IPS-18c (cell line): Measurements from ENCODE around the gene TSSK6.

ENCODE experiments used
- H3K4me3 ChIP-seq: 2 replicates; pipeline ENCODE4 v1.7.0; 2013; ENCODE audit warnings: low read depth, mild to moderate bottlenecking, low read length, moderate library complexity; ENCODE audit not compliant: insufficient read depth
- H3K9me3 ChIP-seq: one replicate; pipeline ENCODE4 v1.6.1; 2013; ENCODE audit warnings: mild to moderate bottlenecking, low read length, moderate library complexity; ENCODE audit not compliant: control insufficient read depth, insufficient read depth

TSSK6 gene

GRCh38 chr19:19537075-19538048 is 22.0 kb upstream of the TSSK6 start:
- peaks cover 2% of the 10 kb centered on the region for H3K9me3 ChIP-seq
- H3K4me3 ChIP-seq: peak overlapping the region; percentile 56; the same call in 1 of the 2 replicates

GRCh38 chr19:19535311-19536191 is 20.2 kb upstream of the TSSK6 start:
- H3K4me3 ChIP-seq: no peak overlapping the region
- peaks cover 2% of the 10 kb centered on the region for H3K9me3 ChIP-seq

GRCh38 chr19:19534556-19535265 is 19.4 kb upstream of the TSSK6 start:
- H3K9me3 ChIP-seq: no peaks in the 10 kb centered on the region
- H3K4me3 ChIP-seq: no peak overlapping the region

GRCh38 chr19:19533841-19534240 is 18.5 kb upstream of the TSSK6 start:
- Histone ChIP-seq H3K4me3 (no peak overlapping the region), H3K9me3 (no peaks in the 10 kb centered on the region)

- H3K4me3 ChIP-seq: no peak overlapping the region
- H3K9me3 ChIP-seq: no peaks in the 10 kb centered on the region
These were observed 17.7 kb upstream of the TSSK6 start for GRCh38 chr19:19532806-19533701.

- H3K4me3 ChIP-seq: no peak overlapping the region
- H3K9me3 ChIP-seq: no peaks in the 10 kb centered on the region
These were observed 16.8 kb upstream of the TSSK6 start for GRCh38 chr19:19531951-19532805.

- Histone ChIP-seq H3K9me3 (no peaks in the 10 kb centered on the region), H3K4me3 (no peak overlapping the region)
These were observed 15.5 kb upstream of the TSSK6 start for GRCh38 chr19:19530889-19531288.

- no peak overlapping the region for H3K4me3 ChIP-seq
- H3K9me3 ChIP-seq: no peaks in the 10 kb centered on the region
These were observed 15.1 kb upstream of the TSSK6 start for GRCh38 chr19:19530423-19530804.

GRCh38 chr19:19529783-19530422 is 14.6 kb upstream of the TSSK6 start:
- Histone ChIP-seq H3K4me3 (no peak overlapping the region), H3K9me3 (no peaks in the 10 kb centered on the region)

GRCh38 chr19:19528721-19529490 is 13.6 kb upstream of the TSSK6 start, which contains the start of gene YJEFN3:
Gene YJEFN3 (plus strand): TSS chr19:19528911. CDS start chr19:19528933, 22 bp downstream.
- H3K9me3 ChIP-seq: no peaks in the 10 kb centered on the region
- H3K4me3 ChIP-seq: peak within 1 kb of the TSS; percentile 31; the same call in 1 of the 2 replicates

GRCh38 chr19:19527674-19528625 is 12.6 kb upstream of the TSSK6 start:
- Histone ChIP-seq H3K4me3 (no peak overlapping the region), H3K9me3 (no peaks in the 10 kb centered on the region)

- H3K4me3 ChIP-seq: no peak overlapping the region
- H3K9me3 ChIP-seq: no peaks in the 10 kb centered on the region
These were observed 12.0 kb upstream of the TSSK6 start for GRCh38 chr19:19527371-19527656.

GRCh38 chr19:19526581-19527370 is 11.4 kb upstream of the TSSK6 start:
- H3K4me3 ChIP-seq: no peak overlapping the region

More at GRCh38 chr19:19526581-19527370, 11.4 kb upstream of the TSSK6 start:
- H3K9me3 ChIP-seq: no peaks in the 10 kb centered on the region
